OCI-LY1 (cell line): ENCODE results near the gene PHKB.

Experiments
- H2AFZ ChIP-seq: fragments of 200-600 bp; sonication (generic), shearing (Covaris generic); 2 replicates; pipeline ENCODE4 v1.6.0; 2014; ENCODE audit warnings: antibody characterized with exemption, mild to moderate bottlenecking, low read length
- H3F3A ChIP-seq: fragments of 200-600 bp; sonication (generic), shearing (Covaris generic); 2 replicates; pipeline ENCODE4 v1.6.0; 2014; ENCODE audit warnings: mild to moderate bottlenecking, antibody characterized with exemption, low read length, moderate library complexity; ENCODE audit not compliant: insufficient read depth
- H3K27ac ChIP-seq: fragments of 200-600 bp; sonication (generic); 2 replicates; pipeline ENCODE4 v1.5.1; 2014; ENCODE audit warnings: low read length, mixed run types, mild to moderate bottlenecking, low read depth; ENCODE audit not compliant: poor library complexity, severe bottlenecking
- H3K27me3 ChIP-seq: fragments of 200-600 bp; sonication (generic); 2 replicates; pipeline ENCODE4 v1.6.0; 2014; ENCODE audit warnings: antibody characterized with exemption, mild to moderate bottlenecking, low read length, moderate library complexity; ENCODE audit not compliant: insufficient read depth
- H3K36me3 ChIP-seq: fragments of 200-600 bp; sonication (generic); 2 replicates; pipeline ENCODE4 v1.6.1; 2014; ENCODE audit warnings: mild to moderate bottlenecking, antibody characterized with exemption, low read length, moderate library complexity, mixed read lengths; ENCODE audit not compliant: insufficient read depth
- H3K4me1 ChIP-seq: fragments of 200-600 bp; sonication (generic); 2 replicates; pipeline ENCODE4 v1.5.1; 2014; ENCODE audit warnings: mild to moderate bottlenecking, low read length, moderate library complexity; ENCODE audit not compliant: insufficient read depth, severe bottlenecking
- H3K4me2 ChIP-seq: fragments of 200-600 bp; sonication (generic), shearing (Covaris generic); 2 replicates; pipeline ENCODE4 v1.6.1; 2014; ENCODE audit warnings: low read length
- H3K4me3 ChIP-seq: fragments of 200-600 bp; sonication (generic); 2 replicates; pipeline ENCODE4 v1.5.1; 2014; ENCODE audit warnings: low read length, low read depth, mild to moderate bottlenecking, mixed read lengths; ENCODE audit not compliant: poor library complexity, severe bottlenecking
- H3K79me2 ChIP-seq: fragments of 200-600 bp; shearing (Covaris generic); 2 replicates; pipeline ENCODE4 v1.6.1; 2016; ENCODE audit warnings: mixed run types, low read length, mixed read lengths; ENCODE audit not compliant: insufficient read depth
- H3K9ac ChIP-seq: fragments of 200-600 bp; sonication (generic), shearing (Covaris generic); 2 replicates; pipeline ENCODE4 v1.6.1; 2014; ENCODE audit warnings: mild to moderate bottlenecking, low read length, mixed read lengths
- H3K9me2 ChIP-seq: fragments of 200-600 bp; sonication (generic), shearing (Covaris generic); 2 replicates; pipeline ENCODE4 v1.6.1; 2014; ENCODE audit warnings: low read depth, mild to moderate bottlenecking, low read length, mixed read lengths
- H3K9me3 ChIP-seq: fragments of 200-600 bp; shearing (Covaris generic); 2 replicates; pipeline ENCODE4 v1.6.1; 2014; ENCODE audit warnings: low read length, mixed read lengths
- H4K20me1 ChIP-seq: fragments of 200-600 bp; sonication (generic), shearing (Covaris generic); 2 replicates; pipeline ENCODE4 v1.6.0; 2016; ENCODE audit warnings: mild to moderate bottlenecking, low read length; ENCODE audit not compliant: insufficient read depth
- CTCF ChIP-seq: fragments of 200-600 bp; sonication (generic), shearing (Covaris generic); IDR thresholded peaks from 2 replicates; pipeline ENCODE4 v1.5.1; 2017; ENCODE audit warnings: mild to moderate bottlenecking, antibody characterized with exemption, low read length, moderate library complexity, mixed read lengths
- EZH2 ChIP-seq: fragments of 200-600 bp; sonication (generic), shearing (Covaris generic); IDR thresholded peaks from 2 replicates; pipeline ENCODE4 v1.8.0; 2017; ENCODE audit warnings: borderline replicate concordance, mixed run types, mild to moderate bottlenecking, antibody characterized with exemption, low read length, moderate library complexity, mixed read lengths

The PHKB gene

GRCh38 chr16:47562366-47562765, 101.2 kb downstream of the PHKB start:
- Histone ChIP-seq H4K20me1 (no peaks in the 10 kb centered on the region), H3K4me2 (no peak overlapping the region), H3K36me3 (no peaks in the 10 kb centered on the region), H3K9me3 (no peaks in the 10 kb centered on the region), H3K4me3 (no peak overlapping the region), H3K4me1 (no peaks in the 10 kb centered on the region), H3K27ac (no peak overlapping the region), H2AFZ (no peak overlapping the region), H3F3A (no peaks in the 10 kb centered on the region), H3K9ac (no peak overlapping the region), H3K79me2 (no peaks in the 10 kb centered on the region), H3K27me3 (no peaks in the 10 kb centered on the region), H3K9me2 (no peaks in the 10 kb centered on the region)
- no peak for TF ChIP-seq CTCF
- no peak for TF ChIP-seq EZH2

- Histone ChIP-seq H3K4me2 (no peak overlapping the region), H3F3A (no peaks in the 10 kb centered on the region), H3K9me3 (no peaks in the 10 kb centered on the region), H3K4me3 (no peak overlapping the region), H2AFZ (no peak overlapping the region), H3K9ac (no peak overlapping the region), H3K9me2 (no peaks in the 10 kb centered on the region), H3K79me2 (no peaks in the 10 kb centered on the region), H3K27ac (no peak overlapping the region), H3K4me1 (no peaks in the 10 kb centered on the region), H3K27me3 (no peaks in the 10 kb centered on the region), H4K20me1 (no peaks in the 10 kb centered on the region), H3K36me3 (no peaks in the 10 kb centered on the region)
- TF ChIP-seq EZH2 (no peak), CTCF (no peak)
Observed at GRCh38 chr16:47565454-47565853, 104.3 kb downstream of the PHKB start.

GRCh38 chr16:47567321-47567720, 106.2 kb downstream of the PHKB start:
- Histone ChIP-seq H3K4me2 (no peak overlapping the region), H3K9me2 (no peaks in the 10 kb centered on the region), H3K36me3 (no peaks in the 10 kb centered on the region), H3K9me3 (no peaks in the 10 kb centered on the region), H3K4me3 (no peak overlapping the region), H3F3A (no peaks in the 10 kb centered on the region), H3K27me3 (no peaks in the 10 kb centered on the region), H4K20me1 (no peaks in the 10 kb centered on the region), H3K27ac (no peak overlapping the region), H3K4me1 (no peaks in the 10 kb centered on the region), H3K79me2 (no peaks in the 10 kb centered on the region), H2AFZ (no peak overlapping the region), H3K9ac (no peak overlapping the region)
- TF ChIP-seq EZH2 = no peak
- no peak for TF ChIP-seq CTCF
